ENCODE results near the gene MATK.

DNA sequence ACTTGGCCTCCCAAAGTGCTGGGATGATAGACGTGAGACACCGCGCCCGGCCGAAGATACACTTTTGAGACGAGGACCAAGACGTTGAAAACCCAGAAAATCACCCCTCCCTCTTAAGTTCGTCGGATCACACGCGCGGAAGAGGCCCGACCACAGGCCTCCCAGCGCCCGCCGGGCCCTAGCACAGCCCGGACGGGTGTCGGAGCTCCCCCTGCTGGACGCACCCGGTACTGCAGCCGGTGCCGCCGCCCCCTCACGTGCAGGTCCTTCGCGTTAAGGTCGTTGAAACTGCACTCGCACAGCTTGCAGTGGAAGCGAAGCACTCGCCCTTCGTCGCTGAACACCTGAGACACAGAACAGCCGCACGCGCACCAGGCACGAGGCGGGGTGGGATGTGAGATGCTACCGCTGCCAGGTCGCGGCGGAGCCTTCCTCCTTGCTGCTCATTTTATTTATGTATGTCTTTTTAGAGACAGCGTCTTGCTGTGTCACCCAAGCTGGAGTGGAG, 35.7 kb upstream of the MATK start:
- no peak for TF ChIP-seq RAD21 (conservative IDR thresholded peaks at IDR 0.05)
- peak; percentile 55 for TF ChIP-seq CTCF (IDR thresholded peaks at IDR 0.05; ENCODE audit: poor library complexity, severe bottlenecking)
- no peak for TF ChIP-seq EP300 (conservative IDR thresholded peaks at IDR 0.05; ENCODE audit: poor library complexity, severe bottlenecking)
- no peak for TF ChIP-seq POLR2AphosphoS5 (IDR thresholded peaks at IDR 0.05)
- no peak for TF ChIP-seq SMC3 (conservative IDR thresholded peaks at IDR 0.05; ENCODE audit: poor library complexity)
- TF ChIP-seq REST (IDR thresholded peaks at IDR 0.05; ENCODE audit: borderline replicate concordance) = no peak

Measured in neural cell (in vitro differentiated cells).